HEK293 (cell line): ENCODE measurements around the gene ANKRD44.

Source experiments
- CTCF ChIA-PET: fragments of 350-600 bp; formaldehyde crosslinking; extraction: SDS; loops from one replicate; lab custom pipeline; 2021; ENCODE audit warnings: antibody characterized with exemption; lab: Yijun Ruan, JAX
- POLR2A ChIA-PET: fragments of 300-600 bp; formaldehyde crosslinking; extraction: SDS; loops from one replicate; lab custom pipeline; 2020; ENCODE audit warnings: antibody characterized with exemption, inconsistent platforms; lab: Yijun Ruan, JAX
- H3K27ac ChIP-seq: fragments of 200-500 bp; sonication (Bioruptor generic); 2 replicates; pipeline ENCODE4 v1.5.1; 2014; ENCODE audit warnings: low read depth, low read length, control low read depth, inconsistent platforms; ENCODE audit errors: extremely low read depth
- H3K36me3 ChIP-seq, 2 experiments: fragments of 200-500 bp in 1 of 2; sonication (Bioruptor generic) in 1 of 2; 1 replicate in 1 of 2; 2 replicates in 1 of 2; pipeline ENCODE4 v1.5.1; 2014 to 2017; ENCODE audit warnings: inconsistent platforms in 2 of 2, low read length in 2 of 2; ENCODE audit not compliant: control insufficient read depth in 2 of 2, insufficient read depth in 1 of 2
- H3K4me1 ChIP-seq: fragments of 200-500 bp; sonication (Bioruptor generic); 2 replicates; pipeline ENCODE4 v1.5.1; 2014; ENCODE audit warnings: mild to moderate bottlenecking, low read length, inconsistent platforms; ENCODE audit not compliant: control insufficient read depth, insufficient read depth
- H3K4me3 ChIP-seq: 2 replicates; pipeline ENCODE4 v1.5.1; 2011; ENCODE audit warnings: low read depth, mild to moderate bottlenecking, control low read depth, low read length, moderate library complexity
- H3K9me3 ChIP-seq: fragments of 200-500 bp; sonication (Bioruptor generic); 2 replicates; pipeline ENCODE4 v1.5.1; 2014; ENCODE audit warnings: low read depth, low read length, inconsistent platforms; ENCODE audit not compliant: control insufficient read depth, insufficient read depth
- AEBP2 ChIP-seq: fragments of 450-650 bp; formaldehyde crosslinking; IDR thresholded peaks from 2 replicates; pipeline ENCODE4 v1.5.1; 2016; ENCODE audit warnings: missing biosample characterization, missing genetic modification characterization, borderline replicate concordance
- ATF2 ChIP-seq: fragments of 450-650 bp; formaldehyde crosslinking; IDR thresholded peaks from 2 replicates; pipeline ENCODE4 v1.5.1; 2016; ENCODE audit warnings: missing biosample characterization, missing genetic modification characterization, low read depth
- BCL6B ChIP-seq: fragments of 450-650 bp; formaldehyde crosslinking; IDR thresholded peaks from 2 replicates; pipeline ENCODE4 v1.5.1; 2017; ENCODE audit warnings: missing biosample characterization, missing genetic modification characterization
- OSR2 ChIP-seq: fragments of 450-650 bp; formaldehyde crosslinking; IDR thresholded peaks from 2 replicates; pipeline ENCODE4 v1.5.1; 2016; ENCODE audit warnings: missing biosample characterization, missing genetic modification characterization
- OVOL3 ChIP-seq: fragments of 450-650 bp; formaldehyde crosslinking; IDR thresholded peaks from 2 replicates; pipeline ENCODE4 v1.5.1; 2016; ENCODE audit warnings: missing biosample characterization, missing genetic modification characterization
- PATZ1 ChIP-seq: fragments of 450-650 bp; formaldehyde crosslinking; IDR thresholded peaks from 2 replicates; pipeline ENCODE4 v1.5.1; 2016; ENCODE audit warnings: missing biosample characterization, missing genetic modification characterization
- REPIN1 ChIP-seq: fragments of 450-650 bp; formaldehyde crosslinking; IDR thresholded peaks from 2 replicates; pipeline ENCODE4 v1.5.1; 2017; ENCODE audit warnings: missing biosample characterization, missing genetic modification characterization, low read depth
- TSHZ1 ChIP-seq: fragments of 450-650 bp; formaldehyde crosslinking; IDR thresholded peaks from 2 replicates; pipeline ENCODE4 v1.5.1; 2016; ENCODE audit warnings: missing biosample characterization, missing genetic modification characterization, borderline replicate concordance
- ZBTB17 ChIP-seq: fragments of 450-650 bp; formaldehyde crosslinking; IDR thresholded peaks from 2 replicates; pipeline ENCODE4 v1.5.1; 2016; ENCODE audit warnings: missing biosample characterization, missing genetic modification characterization
- ZBTB20 ChIP-seq: fragments of 450-650 bp; formaldehyde crosslinking; IDR thresholded peaks from 2 replicates; pipeline ENCODE4 v1.5.1; 2016; ENCODE audit warnings: missing biosample characterization, missing genetic modification characterization
- ZFP3 ChIP-seq: fragments of 450-650 bp; formaldehyde crosslinking; IDR thresholded peaks from 2 replicates; pipeline ENCODE4 v1.5.1; 2016; ENCODE audit warnings: low read depth, missing biosample characterization, missing genetic modification characterization
- ZFP37 ChIP-seq: fragments of 450-650 bp; formaldehyde crosslinking; IDR thresholded peaks from 2 replicates; pipeline ENCODE4 v1.5.1; 2016; ENCODE audit warnings: missing biosample characterization, missing genetic modification characterization
- ZNF10 ChIP-seq: fragments of 450-650 bp; formaldehyde crosslinking; IDR thresholded peaks from 2 replicates; pipeline ENCODE4 v1.5.1; 2017; ENCODE audit warnings: missing biosample characterization, missing genetic modification characterization
- ZNF2 ChIP-seq: fragments of 450-650 bp; formaldehyde crosslinking; IDR thresholded peaks from 2 replicates; pipeline ENCODE4 v1.5.1; 2016; ENCODE audit warnings: missing biosample characterization, missing genetic modification characterization
- ZNF23 ChIP-seq: fragments of 450-650 bp; formaldehyde crosslinking; IDR thresholded peaks from 2 replicates; pipeline ENCODE4 v1.5.1; 2016; ENCODE audit warnings: missing biosample characterization, missing genetic modification characterization, borderline replicate concordance
- ZNF311 ChIP-seq: fragments of 450-650 bp; formaldehyde crosslinking; IDR thresholded peaks from 2 replicates; pipeline ENCODE4 v1.5.1; 2017; ENCODE audit warnings: missing biosample characterization, missing genetic modification characterization, borderline replicate concordance
- ZNF362 ChIP-seq: fragments of 450-650 bp; formaldehyde crosslinking; IDR thresholded peaks from 2 replicates; pipeline ENCODE4 v1.5.1; 2016; ENCODE audit warnings: missing biosample characterization, missing genetic modification characterization
- ZNF366 ChIP-seq: fragments of 450-650 bp; formaldehyde crosslinking; conservative IDR thresholded peaks from 2 replicates; pipeline ENCODE4 v1.5.1; 2016; ENCODE audit warnings: missing biosample characterization, missing genetic modification characterization
- ZNF37A ChIP-seq: fragments of 450-650 bp; IDR thresholded peaks from 2 replicates; pipeline ENCODE4 v1.5.1; 2018; ENCODE audit warnings: missing biosample characterization, missing genetic modification characterization
- ZNF433 ChIP-seq: fragments of 450-650 bp; formaldehyde crosslinking; IDR thresholded peaks from 2 replicates; pipeline ENCODE4 v1.5.1; 2016; ENCODE audit warnings: missing biosample characterization, missing genetic modification characterization, low read depth
- ZNF660 ChIP-seq: fragments of 450-650 bp; IDR thresholded peaks from 2 replicates; pipeline ENCODE4 v1.5.1; 2018; ENCODE audit warnings: missing biosample characterization, mild to moderate bottlenecking, missing genetic modification characterization
- ZNF692 ChIP-seq: fragments of 450-650 bp; formaldehyde crosslinking; IDR thresholded peaks from 2 replicates; pipeline ENCODE4 v1.5.1; 2016; ENCODE audit warnings: missing biosample characterization, missing genetic modification characterization
- ZNF747 ChIP-seq: fragments of 450-650 bp; formaldehyde crosslinking; IDR thresholded peaks from 2 replicates; pipeline ENCODE4 v1.5.1; 2016; ENCODE audit warnings: missing biosample characterization, missing genetic modification characterization
- ZNF791 ChIP-seq: fragments of 450-650 bp; formaldehyde crosslinking; IDR thresholded peaks from 2 replicates; pipeline ENCODE4 v1.5.1; 2016; ENCODE audit warnings: missing biosample characterization, missing genetic modification characterization

Gene ANKRD44

GRCh38 chr2:196987649-196988364, 322.8 kb downstream of the ANKRD44 start:
- ChIA-PET POLR2A (interaction anchor here (0.8 kb wide), 1 partner anchor 62 kb away, joined by 3 read pairs; no protein-coding TSS in a partner anchor), CTCF (interaction anchor here (0.6 to 1.7 kb wide), 2 partner anchors 24 to 825 kb away, joined by 3 to 6 read pairs; no protein-coding TSS in a partner anchor)
- Histone ChIP-seq H3K9me3 (no peaks in the 10 kb centered on the region), H3K4me1 (peaks cover 20% of the 10 kb centered on the region), H3K36me3 (no peaks in the 10 kb centered on the region), H3K27ac (peak overlapping the region; percentile 55), H3K4me3 (peak overlapping the region; percentile 16)
- TF ChIP-seq AEBP2 (tag by site-specific recombination), result no peak
- TF ChIP-seq ATF2 (tag by site-specific recombination), result peak; percentile 65
- TF ChIP-seq ZBTB20 (tag by site-specific recombination), result no peak; the same call in 1 of the 2 replicates
- TF ChIP-seq ZNF366 (tag by site-specific recombination), result peak; percentile 86
- no peak for TF ChIP-seq ZNF311
- TF ChIP-seq ZNF10 (tag by site-specific recombination), result peak; percentile 78; the same call in 1 of the 2 replicates
- TF ChIP-seq BCL6B (tag by site-specific recombination), result peak; percentile 97
- TF ChIP-seq ZNF791 (tag by site-specific recombination), result no peak
- peak; percentile 44; the same call in 1 of the 2 replicates for TF ChIP-seq ZNF2 (tag by site-specific recombination)
- no peak for TF ChIP-seq REPIN1 (tag by site-specific recombination)
- TF ChIP-seq ZNF747 (tag by site-specific recombination), result no peak
- peak; percentile 78 for TF ChIP-seq ZBTB17 (tag by site-specific recombination)
- 0 out of 2 replicates have a peak, but pooled peaks have one; percentile 68 for TF ChIP-seq ZFP37
- no peak for TF ChIP-seq OSR2 (tag by site-specific recombination)
- TF ChIP-seq ZNF692 (tag by site-specific recombination), result peak; percentile 67
- TF ChIP-seq ZNF660 (tag by site-specific recombination), result 0 out of 2 replicates have a peak, but pooled peaks have one; percentile 43
- TF ChIP-seq ZNF362, result peak; percentile 82; the same call in 1 of the 2 replicates
- TF ChIP-seq TSHZ1 (tag by site-specific recombination), result peak; percentile 45; the same call in 1 of the 2 replicates
- TF ChIP-seq ZNF37A (tag by site-specific recombination), result no peak
- TF ChIP-seq ZFP3 (tag by site-specific recombination), result no peak
- no peak for TF ChIP-seq ZNF433 (tag by site-specific recombination)
- no peak for TF ChIP-seq ZNF23 (tag by site-specific recombination)
- TF ChIP-seq OVOL3 (tag by site-specific recombination), result peak; percentile 29; the same call in 1 of the 2 replicates
- no peak for TF ChIP-seq PATZ1 (tag by site-specific recombination)
